C4-2B (cell line): ENCODE measurements around the gene ENPP6.

Source experiments
- H3K27ac ChIP-seq: fragments of 450-650 bp; 2 replicates; pipeline ENCODE4 v1.5.1; 2017
- ZFX ChIP-seq: fragments of 450-650 bp; IDR thresholded peaks from 2 replicates; pipeline ENCODE4 v1.6.1; 2017
- TF ChIP-seq, protein P1 (sequence below): fragments of 450-650 bp; conservative IDR thresholded peaks from 2 replicates; pipeline ENCODE4 v1.5.1; 2017; ENCODE audit warnings: mild to moderate bottlenecking

Gene ENPP6

DNA sequence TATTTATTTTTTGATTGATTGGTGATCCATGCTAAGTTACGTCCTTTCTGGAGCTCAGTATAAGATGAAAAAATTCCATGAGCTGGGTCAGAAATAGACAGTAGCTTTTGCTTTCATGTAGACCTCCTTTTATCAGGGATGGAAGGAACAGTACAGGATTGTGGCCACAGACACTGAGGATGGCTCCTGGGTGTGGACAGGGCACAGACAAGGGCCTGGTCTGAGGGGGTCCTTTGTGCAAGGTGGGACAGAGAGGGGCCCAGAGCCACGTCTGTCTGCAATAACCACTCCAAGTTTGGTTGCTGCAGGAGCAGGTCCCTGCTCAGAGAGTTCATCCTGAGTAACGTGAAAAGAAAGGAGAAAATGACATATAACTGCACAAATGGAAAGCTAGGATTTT, 127.1 kb downstream of the ENPP6 start:
- H3K27ac ChIP-seq, result no peak overlapping the region
- TF ChIP-seq, protein P1, sequence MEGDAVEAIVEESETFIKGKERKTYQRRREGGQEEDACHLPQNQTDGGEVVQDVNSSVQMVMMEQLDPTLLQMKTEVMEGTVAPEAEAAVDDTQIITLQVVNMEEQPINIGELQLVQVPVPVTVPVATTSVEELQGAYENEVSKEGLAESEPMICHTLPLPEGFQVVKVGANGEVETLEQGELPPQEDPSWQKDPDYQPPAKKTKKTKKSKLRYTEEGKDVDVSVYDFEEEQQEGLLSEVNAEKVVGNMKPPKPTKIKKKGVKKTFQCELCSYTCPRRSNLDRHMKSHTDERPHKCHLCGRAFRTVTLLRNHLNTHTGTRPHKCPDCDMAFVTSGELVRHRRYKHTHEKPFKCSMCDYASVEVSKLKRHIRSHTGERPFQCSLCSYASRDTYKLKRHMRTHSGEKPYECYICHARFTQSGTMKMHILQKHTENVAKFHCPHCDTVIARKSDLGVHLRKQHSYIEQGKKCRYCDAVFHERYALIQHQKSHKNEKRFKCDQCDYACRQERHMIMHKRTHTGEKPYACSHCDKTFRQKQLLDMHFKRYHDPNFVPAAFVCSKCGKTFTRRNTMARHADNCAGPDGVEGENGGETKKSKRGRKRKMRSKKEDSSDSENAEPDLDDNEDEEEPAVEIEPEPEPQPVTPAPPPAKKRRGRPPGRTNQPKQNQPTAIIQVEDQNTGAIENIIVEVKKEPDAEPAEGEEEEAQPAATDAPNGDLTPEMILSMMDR, result no peak
- no peak for TF ChIP-seq ZFX

DNA sequence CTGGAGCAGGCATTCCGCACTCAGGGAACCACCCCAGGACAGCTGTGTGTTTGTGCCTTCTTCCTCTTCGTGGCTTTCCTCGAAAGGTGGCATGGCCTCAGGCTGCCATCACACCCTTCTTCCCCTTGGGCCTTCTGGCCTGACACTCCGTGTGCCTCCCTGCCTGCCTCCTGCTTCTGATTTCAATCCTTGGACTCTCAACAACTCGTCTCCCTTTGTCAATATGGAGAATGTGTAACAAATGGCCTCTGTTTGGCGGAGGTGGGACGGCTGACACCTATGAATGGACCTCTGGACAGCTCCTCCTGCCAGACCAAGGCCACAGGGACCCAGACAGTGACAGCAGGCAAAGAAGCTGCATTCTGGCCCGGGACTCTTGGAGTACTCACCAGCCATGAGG, 137.0 kb downstream of the ENPP6 start:
- no peak for TF ChIP-seq ZFX
- TF ChIP-seq, protein P1, result no peak
- no peak overlapping the region for H3K27ac ChIP-seq

DNA sequence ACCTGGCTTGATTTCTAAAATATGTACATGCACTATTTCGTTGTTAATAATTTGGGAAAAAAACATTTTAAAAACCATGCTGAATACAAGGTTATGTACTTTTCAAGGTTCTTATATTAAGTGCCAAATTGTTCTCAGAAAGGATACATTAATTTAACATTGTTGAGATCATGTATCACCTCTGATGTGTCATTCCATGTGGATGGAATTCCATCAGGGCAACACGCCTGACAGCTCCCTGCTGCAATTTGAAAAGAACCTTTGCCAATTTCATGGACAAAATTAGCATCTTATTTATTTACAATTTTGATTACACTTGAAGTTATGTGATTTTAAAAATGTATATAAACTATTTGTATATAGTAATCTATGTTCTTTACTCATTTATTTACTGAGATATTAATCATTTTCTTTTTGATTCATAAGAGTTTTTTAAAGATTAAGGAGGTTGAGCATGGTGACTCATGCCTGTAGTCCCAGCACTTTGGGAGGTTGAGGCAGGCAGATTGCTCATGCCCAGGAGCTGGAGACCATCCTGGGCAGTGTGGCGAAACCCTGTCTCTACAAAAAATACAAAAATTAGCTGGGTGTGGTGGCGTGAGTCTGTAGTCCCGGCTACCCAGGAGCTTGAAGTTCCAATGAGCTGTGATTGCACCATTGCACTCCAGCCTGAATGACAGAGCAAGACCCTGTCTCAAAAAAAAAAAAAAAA, 142.8 kb downstream of the ENPP6 start:
- TF ChIP-seq ZFX, result no peak
- TF ChIP-seq, protein P1, result no peak
- no peak overlapping the region for H3K27ac ChIP-seq

DNA sequence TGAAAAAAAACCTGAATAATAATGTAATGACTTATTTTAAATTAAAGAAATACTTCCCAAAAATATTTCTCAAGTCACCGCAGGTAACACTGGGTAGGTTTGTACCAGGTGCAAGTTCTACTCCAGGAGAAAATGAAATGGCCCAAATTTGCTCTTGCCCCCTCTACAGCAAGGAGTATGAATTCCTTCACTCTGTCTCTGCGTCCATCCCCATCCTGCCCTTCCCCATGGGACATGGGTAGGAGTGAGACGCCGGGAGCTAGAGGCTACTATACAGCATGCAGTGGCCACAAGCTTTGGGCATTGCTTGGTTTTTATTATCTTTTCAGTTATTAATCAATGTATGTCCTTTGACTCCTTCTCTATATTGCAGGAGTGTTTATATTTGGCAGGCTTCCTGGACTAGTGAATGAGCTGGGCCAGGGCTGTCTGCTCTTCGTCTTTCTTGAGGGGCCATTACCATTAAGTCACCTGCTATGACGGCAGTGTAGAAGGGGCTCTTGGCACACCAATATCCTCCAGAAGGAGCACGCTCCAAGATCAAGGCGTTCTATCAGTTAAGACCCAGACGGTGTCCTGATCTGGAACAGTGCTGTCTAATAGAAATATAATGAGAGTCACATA, 149.6 kb downstream of the ENPP6 start:
- TF ChIP-seq, protein P1, result no peak
- no peak for TF ChIP-seq ZFX
- no peak overlapping the region for H3K27ac ChIP-seq

DNA sequence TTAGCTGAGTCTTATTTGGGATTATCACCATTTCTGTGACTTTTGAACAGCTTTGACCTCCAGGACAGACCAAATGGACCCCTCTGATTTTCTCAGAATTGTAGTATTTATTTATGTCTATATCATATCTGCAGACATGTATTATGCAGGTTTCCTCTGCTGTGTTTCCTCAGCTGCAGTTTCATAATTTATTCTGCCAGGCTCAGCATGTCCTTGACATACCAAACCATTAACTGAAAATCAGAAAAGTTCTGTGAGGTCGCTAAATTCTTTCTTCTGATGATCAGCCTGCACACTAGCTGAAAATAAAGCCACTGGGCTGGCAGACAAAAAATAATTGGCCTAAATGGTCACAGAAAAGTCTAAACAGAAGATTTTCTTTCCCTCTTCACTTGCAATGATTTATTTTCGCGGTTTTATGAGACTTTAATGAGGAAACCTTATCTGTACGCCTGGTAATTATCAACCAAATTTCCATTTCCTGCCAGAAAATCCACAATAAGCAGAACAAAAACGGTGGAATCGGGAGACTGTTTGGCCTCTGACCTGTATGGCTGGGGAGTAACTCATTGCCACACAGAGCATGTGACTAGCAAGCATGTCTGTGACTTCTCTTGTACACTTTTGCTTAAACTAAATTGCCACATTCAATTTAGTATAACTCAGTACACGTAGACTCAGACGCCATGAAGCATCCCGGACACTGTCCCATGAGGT, 150.9 kb downstream of the ENPP6 start:
- TF ChIP-seq, protein P1, result no peak
- no peak for TF ChIP-seq ZFX
- no peak overlapping the region for H3K27ac ChIP-seq

DNA sequence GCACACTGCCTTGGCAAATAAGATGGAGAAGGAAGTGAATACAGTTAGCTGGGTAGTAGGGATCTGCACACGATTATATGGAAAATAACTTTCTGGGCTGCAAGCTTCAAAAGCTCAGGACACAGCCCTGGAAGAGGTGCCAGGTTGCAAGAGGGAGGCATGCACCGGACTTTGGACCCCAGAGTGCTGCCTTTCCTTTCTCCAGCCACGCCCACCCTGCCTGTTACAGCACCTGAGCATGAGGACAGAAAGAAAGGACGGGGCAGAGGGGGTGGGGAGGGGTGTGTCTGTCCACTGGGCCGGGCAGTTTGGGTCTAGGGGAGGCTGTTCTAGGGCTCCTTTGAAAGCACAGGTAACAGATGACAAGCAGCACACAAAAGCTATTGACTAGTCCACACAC, 152.8 kb downstream of the ENPP6 start:
- H3K27ac ChIP-seq, result no peak overlapping the region

More for the DNA sequence above, 152.8 kb downstream of the ENPP6 start:
- no peak for TF ChIP-seq ZFX
- TF ChIP-seq, protein P1, result no peak
